GM18867 (cell line): ENCODE measurements around the gene ZDHHC5.

Experiments used
- ATAC-seq: cut with Tn5 transposase; IDR thresholded peaks from one replicate; pipeline ENCODE4 v1.9.1; 2021; ENCODE audit warnings: mild to moderate bottlenecking, moderate library complexity; ENCODE audit not compliant: unreplicated experiment

ZDHHC5 gene

DNA sequence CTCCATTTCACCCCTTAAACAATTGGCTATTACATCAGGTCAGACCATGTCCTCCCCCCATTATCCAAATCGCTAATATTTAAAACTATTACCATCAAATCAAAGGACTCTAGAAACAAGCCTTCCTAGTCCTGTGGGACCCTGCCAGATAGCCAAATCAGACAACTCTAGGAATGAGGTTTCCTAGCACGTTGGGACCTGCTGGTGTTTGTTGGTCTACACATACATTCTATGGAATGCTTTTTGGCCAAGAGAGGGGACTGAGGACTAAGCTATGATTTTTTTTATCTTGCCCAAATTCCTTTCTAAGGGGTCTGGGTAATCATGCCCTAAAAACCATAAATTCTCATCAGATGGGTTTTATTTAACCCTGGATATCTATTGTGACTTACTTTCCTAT is 59.3 kb downstream of the ZDHHC5 start:
- ATAC-seq, result no peak

DNA sequence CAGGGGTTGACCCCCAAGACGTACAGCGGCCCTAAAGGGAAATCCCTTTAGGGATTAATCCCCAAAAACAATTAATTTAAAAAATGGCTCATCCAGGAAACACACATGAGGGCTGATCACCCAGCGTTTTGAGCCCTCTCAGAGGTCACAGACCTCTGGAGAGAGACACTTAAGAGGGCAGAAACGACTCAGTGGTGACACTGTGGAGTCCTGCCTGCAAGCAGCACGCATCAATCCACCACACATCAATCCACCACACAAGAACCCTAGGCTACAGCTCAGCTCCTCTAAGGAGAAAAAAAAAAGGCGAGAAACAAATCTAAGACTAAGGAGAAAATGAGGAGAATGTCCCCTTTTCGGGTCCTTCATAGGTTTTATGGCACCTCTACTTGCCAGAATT is 60.9 kb downstream of the ZDHHC5 start:
- ATAC-seq, result peak; percentile 34

DNA sequence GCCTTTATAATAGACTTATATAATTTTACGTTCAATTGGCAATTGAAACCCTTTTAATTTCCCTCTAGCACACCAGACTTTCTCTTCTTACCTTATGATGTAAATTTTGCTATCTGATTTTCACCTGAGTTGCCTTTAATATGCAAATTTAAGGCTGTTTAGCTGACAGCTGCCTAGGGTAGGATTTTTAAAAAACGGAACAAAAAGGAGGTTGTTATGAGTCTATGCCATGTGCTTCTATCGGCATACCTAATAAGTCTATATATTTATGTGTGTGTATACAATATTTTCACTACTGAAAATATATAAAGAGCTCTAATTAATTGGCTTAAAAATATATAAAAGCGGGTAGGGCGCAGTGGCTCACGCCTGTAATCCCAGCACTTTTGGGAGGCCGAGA is 61.6 kb downstream of the ZDHHC5 start:
- ATAC-seq, result peak; percentile 76

DNA sequence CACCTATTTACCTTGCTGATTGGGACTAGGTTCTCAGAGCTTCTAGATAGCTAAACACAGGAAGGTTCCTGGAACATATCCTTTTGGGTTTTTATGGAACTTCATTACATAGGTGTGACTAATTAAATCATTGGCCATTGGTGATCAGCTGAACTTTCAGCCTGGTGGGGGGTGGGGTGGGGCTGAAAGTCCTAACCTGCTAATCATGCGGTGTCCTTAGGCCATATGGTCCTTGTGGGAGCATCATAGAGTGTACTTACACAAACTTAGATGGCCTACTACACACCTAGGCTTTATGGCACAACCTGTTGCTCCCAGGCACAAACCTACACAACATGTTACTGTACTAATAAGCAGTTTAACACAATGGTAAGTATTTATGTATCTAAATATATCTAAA is 64.7 kb downstream of the ZDHHC5 start:
- no peak for ATAC-seq

DNA sequence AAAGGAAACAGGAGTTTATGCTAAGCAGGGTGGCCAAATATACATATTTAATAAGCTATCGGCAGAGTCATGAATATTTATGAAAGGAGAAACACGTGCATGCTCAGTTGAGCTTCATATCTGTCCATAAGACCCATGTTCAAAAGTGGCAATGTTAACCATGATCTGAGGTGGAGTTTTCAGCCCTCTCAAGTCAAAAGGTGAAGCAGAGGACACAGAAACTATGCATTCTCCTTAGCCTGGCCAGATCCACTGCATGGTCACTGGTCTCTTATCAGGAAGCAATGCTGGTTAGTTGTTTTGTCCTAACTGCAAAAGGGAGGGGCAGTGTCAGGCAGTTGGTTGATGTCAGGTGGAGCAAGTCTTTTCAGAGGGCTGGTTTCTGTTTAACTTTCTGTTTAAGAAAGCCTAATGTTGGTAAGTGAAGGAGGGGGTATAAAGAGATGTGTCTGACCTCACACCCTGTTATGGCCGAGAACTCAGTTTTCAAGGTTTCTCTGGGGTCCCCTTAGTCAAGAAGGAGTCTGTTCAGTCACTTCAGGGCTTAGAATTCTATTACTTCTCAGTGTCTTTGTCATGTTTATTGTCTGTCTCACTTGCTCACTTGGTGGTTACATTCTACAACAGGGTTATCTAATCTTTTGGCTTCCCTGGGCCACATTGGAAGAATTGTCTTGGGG is 67.8 kb downstream of the ZDHHC5 start:
- ATAC-seq, result peak; percentile 61

- peak; percentile 89 for ATAC-seq
These were observed 73.5 kb downstream of the ZDHHC5 start, which contains the start of gene SELENOH for GRCh38 chr11:57741132-57742086. Gene SELENOH, plus strand, starts transcription at chr11:57741491. Its CDS starts 105 bp downstream, at chr11:57741596.

GRCh38 chr11:57742087-57742452 is 74.2 kb downstream of the ZDHHC5 start:
- ATAC-seq, result no peak

DNA sequence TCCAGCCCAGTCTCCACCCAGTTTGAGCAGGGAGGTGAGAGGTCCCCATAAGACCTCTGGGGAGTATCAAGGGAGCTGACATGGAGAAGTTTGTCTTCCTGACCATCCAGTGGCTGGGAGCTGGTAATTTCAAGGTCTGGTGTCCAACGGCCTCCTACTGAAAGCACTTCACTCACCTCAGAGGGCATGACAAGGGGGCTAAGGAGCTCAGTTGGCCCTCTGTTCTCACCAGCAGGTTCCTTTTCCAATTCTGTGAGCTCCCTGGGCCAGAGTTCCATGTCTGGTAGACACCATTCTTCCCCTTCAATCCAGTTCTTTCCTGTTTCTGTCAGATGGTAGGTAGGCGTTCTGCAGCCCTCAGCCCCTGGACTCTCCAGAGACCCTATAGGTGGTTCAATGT is 76.4 kb downstream of the ZDHHC5 start:
- no peak for ATAC-seq

GRCh38 chr11:57745206-57745605 is 77.3 kb downstream of the ZDHHC5 start:
- no peak for ATAC-seq

DNA sequence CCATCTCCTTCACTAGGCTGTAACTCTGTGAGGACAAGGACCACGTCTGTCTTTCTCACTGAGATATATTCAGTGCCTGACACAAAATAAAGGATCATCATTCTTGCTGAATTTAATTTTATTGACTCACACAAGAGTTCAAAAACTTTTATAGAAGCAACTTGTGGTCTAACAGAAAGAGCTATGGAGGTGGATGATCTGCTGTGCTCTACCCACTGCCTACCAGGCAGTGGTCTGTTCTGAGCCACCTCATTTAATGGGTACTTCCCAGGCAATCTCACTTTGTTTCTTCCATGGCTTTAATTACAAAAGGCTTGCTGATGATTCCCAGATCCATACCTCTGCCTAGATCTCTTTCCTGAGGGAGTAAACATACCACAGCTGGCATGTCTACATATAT is 79.0 kb downstream of the ZDHHC5 start:
- ATAC-seq, result no peak
